HG02852 (cell line): Measurements from ENCODE around the gene HOXB5.

Experiments used
- ATAC-seq: cut with Tn5 transposase; IDR thresholded peaks from one replicate; pipeline ENCODE4 v1.9.1; 2021; ENCODE audit warnings: mild to moderate bottlenecking, moderate library complexity; ENCODE audit not compliant: unreplicated experiment

HOXB5 gene

GRCh38 chr17:48630009-48630924 is 36.7 kb upstream of the HOXB5 start:
- no peak for ATAC-seq

DNA sequence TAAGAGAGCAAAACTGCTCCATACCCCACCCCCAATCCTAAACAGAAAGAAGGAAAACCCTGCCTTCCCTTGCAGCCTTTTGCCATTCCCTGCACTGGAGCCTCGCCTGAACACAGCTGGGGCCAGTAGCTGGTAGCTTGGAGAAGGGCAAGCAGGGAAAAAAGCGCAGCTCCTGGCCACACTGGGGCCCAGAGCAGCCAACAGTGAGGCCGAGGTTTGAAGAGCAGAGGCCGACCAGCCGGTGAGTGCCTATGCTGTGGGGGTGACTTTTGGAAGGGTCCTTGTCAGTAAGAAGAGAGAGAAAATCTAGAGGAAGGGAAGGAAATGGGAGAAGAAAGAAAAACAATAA is 35.8 kb upstream of the HOXB5 start:
- ATAC-seq = no peak

- ATAC-seq = no peak
Measured at GRCh38 chr17:48628649-48629410, 35.3 kb upstream of the HOXB5 start.

DNA sequence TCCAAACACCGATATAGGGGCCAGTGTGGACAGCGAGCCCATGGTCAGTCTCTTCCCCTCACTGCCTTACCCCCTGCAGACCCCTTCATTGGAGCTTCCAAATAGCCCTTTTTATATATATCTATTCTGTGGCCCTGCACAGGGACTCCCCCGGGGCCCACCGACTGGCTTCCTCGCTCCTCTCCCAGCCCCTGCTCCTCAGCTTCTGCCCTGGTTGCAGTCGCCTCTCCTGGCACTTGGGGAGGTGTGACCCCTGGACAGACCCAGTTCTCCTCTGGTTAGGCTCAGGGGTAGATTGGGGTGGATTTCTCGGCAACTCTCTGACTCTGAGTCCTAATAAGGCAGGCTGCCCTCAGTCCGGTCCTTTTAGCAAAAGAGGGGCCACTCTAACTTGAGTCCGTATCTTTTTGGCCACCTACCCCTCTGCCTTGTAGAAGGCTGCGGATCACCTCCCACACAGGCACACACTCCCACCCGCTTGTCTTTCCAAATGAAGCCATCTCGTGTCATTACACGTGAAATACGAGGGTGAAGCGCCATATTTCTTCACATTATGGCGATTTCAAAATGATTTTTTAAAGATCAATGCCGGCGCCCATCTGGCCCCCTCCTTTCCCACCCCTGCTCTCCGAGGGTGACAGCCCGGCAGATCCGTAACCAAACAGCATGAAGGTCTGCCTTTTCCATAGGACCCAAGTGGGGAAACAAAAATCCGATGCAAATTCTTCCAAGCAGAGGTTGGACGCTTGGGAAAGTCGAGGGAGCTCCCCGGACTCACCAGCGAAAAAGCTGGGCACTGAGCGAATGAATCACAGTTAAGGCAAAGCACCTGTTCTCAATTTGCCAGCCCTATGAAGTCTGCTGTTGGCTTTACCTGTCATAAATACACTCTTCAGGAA is 34.3 kb upstream of the HOXB5 start:
- ATAC-seq = no peak

DNA sequence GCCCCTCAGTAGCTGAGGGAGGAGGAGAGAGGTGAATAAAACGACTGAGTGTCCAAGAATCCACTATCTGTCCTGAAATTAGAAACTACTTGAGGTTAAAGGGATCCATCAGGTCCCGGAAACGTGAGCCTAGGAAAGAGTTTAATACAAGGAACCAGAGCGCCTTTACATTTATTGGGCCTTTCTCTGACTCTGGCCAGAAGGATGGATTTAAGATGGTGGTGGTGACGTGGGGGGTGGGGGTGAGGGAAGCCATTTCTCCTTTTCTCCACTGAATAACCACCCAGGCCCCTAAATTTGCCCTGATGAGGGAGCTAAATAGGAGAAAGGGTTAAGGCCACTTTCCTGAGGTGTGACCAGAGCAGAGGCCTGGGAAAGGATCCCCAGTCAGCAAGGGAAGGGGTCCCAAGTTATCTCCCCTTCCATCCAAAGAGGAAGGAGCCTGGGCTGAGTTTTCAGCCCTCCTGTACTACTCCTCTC is 33.6 kb upstream of the HOXB5 start:
- ATAC-seq = no peak

GRCh38 chr17:48626245-48627117 is 32.9 kb upstream of the HOXB5 start, which contains the start of gene HOXB9:
Gene HOXB9, minus strand, starts transcription at chr17:48626358. Its CDS starts 89 bp downstream, at chr17:48626269.
- ATAC-seq = no peak

DNA sequence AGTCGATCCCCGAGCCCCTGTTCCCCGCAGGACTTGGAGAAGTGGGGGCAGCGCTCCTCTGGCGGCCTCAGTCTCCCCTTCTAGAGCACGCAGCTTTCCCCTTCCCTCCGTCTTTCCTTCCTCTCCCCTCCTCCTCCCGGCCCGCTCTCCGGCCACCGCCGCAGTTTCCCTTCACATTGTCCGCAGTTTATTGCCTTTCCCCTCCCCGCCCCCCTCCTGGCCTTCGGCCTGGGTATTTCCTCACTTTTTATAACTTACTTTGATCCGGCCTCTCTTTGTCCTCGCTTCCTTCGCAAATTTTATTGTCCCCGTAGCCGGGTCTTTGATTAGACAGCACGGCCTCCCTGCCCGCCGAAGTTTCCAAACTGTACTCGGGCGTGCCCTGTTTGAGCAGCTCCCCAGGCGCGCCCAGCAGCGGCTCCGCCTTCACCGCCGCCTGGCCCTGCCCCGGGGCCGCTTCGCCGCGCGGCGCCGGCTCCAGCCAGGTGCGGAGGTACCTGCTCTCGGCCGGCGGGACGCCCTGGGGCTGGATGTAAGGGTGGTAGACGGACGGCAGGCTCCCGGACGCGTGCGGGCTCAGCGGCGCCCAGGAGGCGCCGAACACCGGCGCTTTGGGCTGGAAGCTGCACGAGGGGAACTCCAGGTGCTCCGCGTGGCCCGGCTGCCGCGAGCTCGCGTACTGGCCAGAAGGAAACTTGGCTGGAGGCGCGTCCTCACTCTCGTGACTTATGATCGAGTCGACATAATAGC is 32.1 kb upstream of the HOXB5 start:
- no peak for ATAC-seq

- no peak for ATAC-seq
Measured at GRCh38 chr17:48624544-48625494, 31.2 kb upstream of the HOXB5 start.

- ATAC-seq = no peak
Measured at GRCh38 chr17:48624118-48624517, 30.5 kb upstream of the HOXB5 start.

- no peak for ATAC-seq
Measured at GRCh38 chr17:48623583-48623982, 30.0 kb upstream of the HOXB5 start.

GRCh38 chr17:48622857-48623256 is 29.3 kb upstream of the HOXB5 start:
- ATAC-seq = no peak

GRCh38 chr17:48621410-48622392 is 28.1 kb upstream of the HOXB5 start:
- no peak for ATAC-seq

DNA sequence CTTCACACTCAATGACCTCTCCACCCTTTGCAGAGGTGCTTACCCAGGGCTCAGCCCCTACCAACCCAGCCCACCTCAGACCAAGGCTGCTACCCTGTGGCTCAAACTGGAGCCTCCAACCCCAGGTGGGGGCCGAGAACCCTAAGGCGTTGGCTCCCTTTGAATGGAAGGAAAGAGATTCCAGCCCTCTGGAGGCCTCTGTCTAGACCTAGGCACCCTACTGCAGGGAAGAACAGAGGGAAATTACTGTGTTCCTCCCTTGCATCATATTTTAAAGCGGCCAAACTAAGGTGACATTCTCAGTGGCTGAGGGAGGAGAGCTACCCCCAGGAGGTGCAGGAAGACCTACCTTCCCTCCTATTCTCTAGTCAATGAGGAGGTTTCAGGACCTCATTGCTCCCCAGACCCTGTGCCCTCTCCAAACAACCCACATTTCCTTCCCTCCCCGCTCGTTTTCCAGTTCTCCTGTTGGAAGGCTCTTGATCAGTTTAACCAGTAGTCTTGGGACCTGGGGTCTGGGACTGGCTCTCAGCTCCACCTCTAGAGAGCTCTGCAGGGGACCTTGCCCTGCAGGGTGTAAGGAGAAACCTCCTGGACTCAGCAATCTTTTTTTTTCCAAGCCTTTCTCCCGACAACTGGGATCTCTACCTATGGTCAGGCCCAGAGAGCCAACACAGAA is 27.0 kb upstream of the HOXB5 start:
- no peak for ATAC-seq

DNA sequence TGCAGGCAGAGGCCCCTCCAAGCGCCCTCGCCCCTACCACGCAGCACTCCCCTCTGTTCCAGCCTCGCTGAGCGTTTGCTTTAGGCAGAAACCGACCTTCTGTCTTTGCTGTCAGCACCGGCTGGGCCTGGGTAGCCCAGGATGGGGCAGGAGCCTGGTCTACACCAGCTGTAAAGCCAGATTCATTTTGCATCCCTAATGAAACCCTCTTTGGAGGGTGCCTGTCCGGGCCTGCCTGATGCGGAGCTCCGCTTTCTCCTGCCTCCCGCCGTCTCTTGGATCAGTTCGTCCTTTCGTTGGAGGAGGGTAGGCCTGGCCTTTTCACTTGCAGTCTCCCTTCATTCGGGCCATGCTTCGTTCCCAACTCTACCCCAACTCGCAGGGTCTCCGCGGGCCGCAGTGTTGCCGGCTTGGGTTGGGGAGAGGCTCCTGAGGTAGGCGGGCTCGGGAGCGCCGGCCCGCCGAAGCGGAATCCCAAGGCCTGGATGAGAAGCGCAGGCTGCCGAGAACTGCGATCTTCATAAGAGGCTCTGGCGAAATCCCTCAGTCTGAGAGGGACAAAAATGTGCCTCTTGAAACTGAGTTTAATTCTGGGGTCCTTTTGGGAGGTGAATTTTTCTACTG is 26.4 kb upstream of the HOXB5 start:
- ATAC-seq = no peak

DNA sequence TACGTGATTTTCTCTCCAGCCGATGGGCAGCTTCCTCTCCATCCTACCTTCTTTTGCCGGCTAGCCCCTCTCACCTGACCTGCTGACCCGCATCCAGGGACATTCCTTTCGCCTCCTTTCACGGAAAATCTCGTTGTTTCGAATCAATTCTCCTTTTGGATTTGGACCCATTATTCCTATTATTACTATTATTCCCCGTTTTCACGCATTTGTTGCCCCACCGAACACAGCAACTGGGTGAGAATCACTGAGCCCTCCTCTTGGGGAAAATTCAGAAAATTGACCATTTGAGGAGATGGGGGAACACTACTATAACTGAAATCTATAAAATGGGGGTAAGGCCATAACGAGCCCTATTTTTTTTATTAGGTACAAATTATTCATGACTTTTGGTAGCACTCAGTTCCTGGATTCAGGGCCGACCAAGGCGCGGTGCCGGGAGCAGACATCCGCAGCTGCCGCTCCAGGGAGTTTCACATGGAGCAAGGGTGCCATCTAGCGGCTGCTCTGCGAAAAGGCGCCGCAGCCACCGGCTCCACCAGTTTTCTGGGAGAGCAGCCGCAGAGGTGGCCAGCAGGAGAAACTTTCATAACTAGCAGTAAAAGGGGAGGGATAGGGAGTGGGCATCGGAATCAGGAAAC is 24.8 kb upstream of the HOXB5 start:
- no peak for ATAC-seq
